KMS-11 (cell line): ENCODE results near the gene MFSD12.

Experiments
- H2AFZ ChIP-seq: fragments of 200-600 bp; sonication (generic); 2 replicates; pipeline ENCODE4 v1.6.1; 2016; ENCODE audit warnings: antibody characterized with exemption, mixed run types, low read depth
- H3K27ac ChIP-seq: fragments of 200-600 bp; sonication (generic); 2 replicates; pipeline ENCODE4 v1.6.1; 2016; ENCODE audit warnings: mild to moderate bottlenecking, mixed run types
- H3K27me3 ChIP-seq: fragments of 200-600 bp; sonication (generic); 2 replicates; pipeline ENCODE4 v1.6.1; 2017; ENCODE audit warnings: mild to moderate bottlenecking, low read depth, mixed run types, moderate library complexity; ENCODE audit not compliant: insufficient read depth
- H3K36me3 ChIP-seq: fragments of 200-600 bp; sonication (generic); 2 replicates; pipeline ENCODE4 v1.6.1; 2017; ENCODE audit warnings: mild to moderate bottlenecking, mixed run types; ENCODE audit not compliant: insufficient read depth
- H3K4me1 ChIP-seq: fragments of 200-600 bp; sonication (generic); 2 replicates; pipeline ENCODE4 v1.6.1; 2016; ENCODE audit warnings: mild to moderate bottlenecking, low read depth, mixed run types; ENCODE audit not compliant: poor library complexity, severe bottlenecking
- H3K4me2 ChIP-seq: fragments of 200-600 bp; sonication (generic); 2 replicates; pipeline ENCODE4 v1.7.0; 2016; ENCODE audit warnings: mild to moderate bottlenecking, mixed run types
- H3K4me3 ChIP-seq: fragments of 200-600 bp; sonication (generic); IDR thresholded peaks from 2 replicates; pipeline ENCODE4 v1.6.1; 2017; ENCODE audit warnings: low read depth, low read length, mixed read lengths; ENCODE audit not compliant: insufficient read depth
- H3K79me2 ChIP-seq: fragments of 200-600 bp; sonication (generic); 2 replicates; pipeline ENCODE4 v1.6.1; 2016; ENCODE audit warnings: low read depth, mixed run types; ENCODE audit not compliant: insufficient read depth
- H3K9ac ChIP-seq: fragments of 200-600 bp; sonication (generic); 2 replicates; pipeline ENCODE4 v1.6.1; 2016; ENCODE audit warnings: mild to moderate bottlenecking, mixed run types
- H4K20me1 ChIP-seq: fragments of 200-600 bp; sonication (generic); 2 replicates; pipeline ENCODE4 v1.6.1; 2016; ENCODE audit warnings: mild to moderate bottlenecking, mixed run types; ENCODE audit not compliant: insufficient read depth
- CTCF ChIP-seq: fragments of 200-600 bp; sonication (generic); conservative IDR thresholded peaks from 2 replicates; pipeline ENCODE4 v1.6.1; 2017; ENCODE audit warnings: low read depth, mild to moderate bottlenecking, antibody characterized with exemption, low read length, moderate library complexity, mixed read lengths

Gene MFSD12

GRCh38 chr19:3524078-3524842 is 33.1 kb downstream of the MFSD12 start:
- Histone ChIP-seq H3K79me2 (0 out of 2 replicates have a peak, but pooled peaks cover 6% of the 10 kb centered on the region), H3K9ac (no peak overlapping the region), H3K27ac (no peak overlapping the region), H3K36me3 (no peaks in the 10 kb centered on the region), H2AFZ (no peak overlapping the region), H3K4me2 (no peak overlapping the region), H3K27me3 (no peaks in the 10 kb centered on the region), H4K20me1 (no peaks in the 10 kb centered on the region), H3K4me1 (no peaks in the 10 kb centered on the region), H3K4me3 (no peak overlapping the region)
- no peak for TF ChIP-seq CTCF

GRCh38 chr19:3523361-3524077 is 33.9 kb downstream of the MFSD12 start:
- H3K4me3 ChIP-seq, result no peak overlapping the region
- H3K36me3 ChIP-seq, result no peaks in the 10 kb centered on the region
- TF ChIP-seq CTCF, result no peak
- H3K27me3 ChIP-seq, result no peaks in the 10 kb centered on the region
- no peak overlapping the region for H3K4me2 ChIP-seq
- H3K27ac ChIP-seq, result no peak overlapping the region
- H4K20me1 ChIP-seq, result no peaks in the 10 kb centered on the region
- no peak overlapping the region for H2AFZ ChIP-seq
- H3K79me2 ChIP-seq, result peaks cover 6% of the 10 kb centered on the region; the same call in 1 of the 2 replicates
- H3K9ac ChIP-seq, result no peak overlapping the region
- no peaks in the 10 kb centered on the region for H3K4me1 ChIP-seq

- no peak for TF ChIP-seq CTCF
- Histone ChIP-seq H4K20me1 (no peaks in the 10 kb centered on the region), H3K36me3 (no peaks in the 10 kb centered on the region), H3K4me1 (no peaks in the 10 kb centered on the region), H3K9ac (no peak overlapping the region), H3K4me3 (no peak overlapping the region), H3K4me2 (no peak overlapping the region), H2AFZ (no peak overlapping the region), H3K27ac (no peak overlapping the region), H3K79me2 (peaks cover 6% of the 10 kb centered on the region; the same call in 1 of the 2 replicates), H3K27me3 (no peaks in the 10 kb centered on the region)
Measured at GRCh38 chr19:3522421-3523360, 34.7 kb downstream of the MFSD12 start.

GRCh38 chr19:3521104-3521445 is 36.3 kb downstream of the MFSD12 start:
- TF ChIP-seq CTCF, result no peak
- Histone ChIP-seq H3K9ac (no peak overlapping the region), H3K36me3 (no peaks in the 10 kb centered on the region), H4K20me1 (no peaks in the 10 kb centered on the region), H3K27me3 (no peaks in the 10 kb centered on the region), H2AFZ (no peak overlapping the region), H3K4me1 (peaks cover 14% of the 10 kb centered on the region), H3K27ac (no peak overlapping the region), H3K4me2 (no peak overlapping the region), H3K4me3 (no peak overlapping the region), H3K79me2 (peaks cover 13% of the 10 kb centered on the region)
